ENCODE data around the gene FBXW4.
"Not testable (repeated sequence)": the region's sequence is repeated elsewhere in the genome, so short reads cannot be mapped to it uniquely, and the experiment has no call there.

Gene FBXW4

DNA sequence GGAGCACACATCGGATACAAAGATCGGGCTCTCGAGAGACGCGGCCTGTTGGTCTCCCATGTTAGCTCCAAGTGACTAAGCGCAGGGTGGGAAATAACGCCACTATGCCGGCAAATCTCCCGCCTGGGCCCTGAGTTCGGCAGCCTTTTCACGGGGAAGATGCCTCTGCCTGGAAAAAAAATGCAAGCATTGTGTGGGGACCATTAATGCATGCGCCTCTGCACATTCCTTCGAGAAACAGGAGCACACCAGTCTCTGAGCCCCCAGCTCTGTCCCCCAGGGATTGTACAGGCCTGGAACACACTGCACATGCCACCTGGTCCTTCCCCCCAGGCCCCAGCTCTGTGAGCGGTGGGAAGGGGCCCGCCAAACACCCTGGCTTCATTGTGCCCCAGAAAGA, 44.1 kb downstream of the FBXW4 start:
- DNase-seq, result no peak

DNA sequence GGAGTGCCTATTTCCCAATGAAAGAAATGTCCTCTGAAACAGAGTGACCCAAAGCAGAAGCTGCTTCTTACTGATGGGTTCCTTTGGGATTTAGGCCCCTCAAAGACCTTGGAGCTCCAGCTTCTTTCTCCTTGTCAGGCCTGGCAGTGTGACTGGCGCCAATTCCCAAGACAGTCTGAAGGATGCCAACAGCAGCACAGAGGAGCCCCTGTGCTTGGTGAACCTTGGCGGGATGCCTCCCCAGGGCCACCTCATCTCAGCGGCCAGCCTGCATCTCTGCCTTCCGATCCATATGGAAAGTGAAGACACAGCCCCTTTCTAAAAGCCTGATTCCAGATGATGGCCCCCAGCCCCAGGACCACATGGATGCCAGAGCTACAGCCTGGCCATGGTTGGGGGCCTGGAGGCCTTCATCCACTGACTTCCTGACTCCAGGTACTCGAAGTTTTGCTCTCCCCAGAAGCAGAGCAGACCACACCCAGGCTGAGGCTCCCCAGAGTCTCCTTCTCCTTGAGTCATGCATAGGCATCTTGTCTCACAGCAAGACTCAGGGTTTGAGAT, 45.4 kb downstream of the FBXW4 start:
- DNase-seq, result no peak

DNA sequence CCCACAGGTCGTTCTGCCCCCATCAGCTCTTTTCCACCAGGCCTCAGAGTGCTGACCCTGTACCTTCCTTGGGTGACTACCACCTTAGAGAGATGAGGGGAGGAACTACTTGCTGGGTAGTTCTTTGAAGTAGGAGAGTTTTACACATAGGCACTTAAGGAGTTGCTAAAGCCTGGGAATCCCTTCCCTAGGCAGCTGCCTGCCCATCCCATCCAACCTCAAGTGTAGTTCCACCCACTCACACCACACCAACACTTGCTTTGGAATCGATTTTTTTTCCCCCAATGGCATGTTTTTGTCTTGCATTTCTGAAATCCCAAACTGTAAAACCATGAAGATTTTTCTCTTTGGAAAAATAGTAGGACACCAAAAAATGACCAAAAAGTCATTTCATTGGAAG, 47.7 kb downstream of the FBXW4 start:
- DNase-seq, result no peak

DNA sequence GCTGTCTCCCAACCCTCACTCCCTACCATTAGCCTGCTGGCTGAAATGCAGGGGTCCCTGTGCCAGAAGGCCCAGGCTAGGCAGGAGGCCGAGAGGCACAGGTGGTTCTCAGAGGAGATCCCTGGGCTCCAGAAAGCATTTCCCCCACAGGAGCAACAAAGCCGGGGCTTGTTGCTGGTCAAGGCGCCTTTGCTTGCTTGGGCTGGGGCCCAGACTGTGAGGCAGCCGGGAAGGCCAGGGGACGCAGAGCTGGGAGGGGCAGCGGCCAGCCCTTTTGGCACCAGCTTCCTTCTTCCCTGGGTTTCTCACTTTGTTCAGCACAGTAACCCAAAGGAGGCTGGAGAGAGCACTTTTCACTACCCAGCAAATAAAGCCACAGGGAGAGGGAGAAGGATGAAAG, 48.6 kb downstream of the FBXW4 start:
- no peak for DNase-seq

DNA sequence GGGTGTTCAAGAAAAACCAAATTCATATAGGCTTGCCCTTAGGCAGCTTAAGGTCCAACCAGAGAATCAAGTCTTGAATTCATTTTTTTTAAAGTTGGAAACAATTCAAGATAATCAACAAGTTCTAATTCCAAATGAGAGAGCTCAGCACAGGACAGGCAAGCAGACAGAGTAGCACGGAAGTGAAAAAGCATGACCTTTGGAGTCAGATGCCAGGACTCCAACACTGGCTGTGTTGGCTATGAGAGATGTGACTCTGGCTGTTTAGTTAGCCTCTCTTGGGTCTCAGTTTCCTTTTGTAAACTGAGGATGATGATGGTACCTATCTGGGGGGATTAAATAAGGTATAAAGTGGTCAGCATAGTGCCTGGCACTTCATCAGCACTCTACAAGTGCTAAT, 49.3 kb downstream of the FBXW4 start:
- DNase-seq, result no peak

DNA sequence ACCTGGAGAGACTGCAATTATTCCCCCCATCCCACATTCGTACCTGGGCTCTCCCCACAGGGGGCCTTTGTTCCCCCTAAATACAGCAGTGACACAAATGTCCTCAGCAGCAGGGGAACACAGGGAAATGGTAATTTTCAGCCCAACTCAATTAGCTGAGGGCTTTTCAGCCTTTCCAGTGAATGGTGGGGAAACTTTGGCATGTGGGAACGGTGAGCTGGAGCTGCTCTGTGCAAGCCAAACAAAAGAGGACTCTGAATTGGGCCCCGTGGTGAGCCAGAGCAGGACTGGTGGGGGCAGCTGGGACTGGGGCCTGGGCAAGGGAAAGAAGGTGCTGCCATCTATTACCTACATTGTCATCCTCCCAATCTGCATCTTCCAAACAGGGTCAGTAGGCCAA, 51.0 kb downstream of the FBXW4 start:
- no peak for DNase-seq

DNA sequence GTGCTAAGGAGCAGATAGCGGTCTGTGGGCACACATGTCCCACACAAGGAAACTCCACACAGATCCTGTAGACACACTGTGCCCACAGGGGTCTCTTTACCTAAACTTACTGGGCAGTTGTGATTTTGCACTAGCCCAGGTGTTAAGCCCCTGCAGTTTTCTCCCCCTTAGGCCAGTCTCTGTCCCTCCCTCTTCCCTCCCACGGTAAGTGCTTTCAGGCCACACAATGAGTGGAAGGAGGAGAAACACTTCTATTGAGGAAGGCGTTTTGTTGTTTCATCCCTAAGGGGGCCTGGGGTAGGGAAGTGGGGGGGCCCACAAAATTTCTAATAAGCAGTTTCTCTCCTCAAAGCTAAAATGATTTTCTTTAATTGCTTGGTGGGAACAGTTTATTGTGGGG, 51.4 kb downstream of the FBXW4 start:
- DNase-seq, result no peak

DNA sequence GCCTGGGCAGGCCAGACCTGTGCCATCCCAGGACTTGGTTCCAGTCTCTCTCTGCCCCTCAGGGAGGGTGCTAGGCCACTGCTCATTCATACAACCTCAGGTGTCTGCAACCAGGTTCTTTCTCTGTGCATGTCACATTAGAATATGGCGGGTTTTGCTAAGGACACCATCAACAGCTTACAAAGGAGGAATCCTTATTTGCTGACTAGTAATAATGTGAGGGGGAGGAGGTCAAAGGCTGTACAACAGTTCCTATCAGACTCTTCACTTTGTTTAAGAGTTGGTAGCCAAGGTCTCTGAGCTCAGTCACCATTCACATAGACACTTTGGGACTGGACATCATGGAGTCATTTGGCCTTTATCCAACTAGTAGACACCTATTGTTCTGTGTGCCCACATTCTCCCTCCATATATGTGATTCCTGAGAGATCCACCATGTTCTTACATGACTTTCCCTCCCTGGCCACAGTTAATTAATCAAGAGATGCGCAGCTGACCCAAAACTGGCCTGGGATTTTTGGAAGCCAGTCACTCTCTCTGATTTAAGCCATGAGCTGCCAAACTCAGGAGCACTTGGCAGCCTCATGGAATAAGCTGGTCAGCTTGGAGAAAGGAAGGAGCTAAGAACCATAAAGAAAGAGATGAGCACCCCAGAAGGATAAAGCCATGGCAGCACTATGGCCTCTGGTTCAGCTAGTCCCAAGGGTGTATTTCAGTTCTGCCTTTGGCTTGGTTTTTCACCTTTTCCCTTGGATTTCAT, 55.6 kb downstream of the FBXW4 start:
- DNase-seq, result no peak

DNA sequence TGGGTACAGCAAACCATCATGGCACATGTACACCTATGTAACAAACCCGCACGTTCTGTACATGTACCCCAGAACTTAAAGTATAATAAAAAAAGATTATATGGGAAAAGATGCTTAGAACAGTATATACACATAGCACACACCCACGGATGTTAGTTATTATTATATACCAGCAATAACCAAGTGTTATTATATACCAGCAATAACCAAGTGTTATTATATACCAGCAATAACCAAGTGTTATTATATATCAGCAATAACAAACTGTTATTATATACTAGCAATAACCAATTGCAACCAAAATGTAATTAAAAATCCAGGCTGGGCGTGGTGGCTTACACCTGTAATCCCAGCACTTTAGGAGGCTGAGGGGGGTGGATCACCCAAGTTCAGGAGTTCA, 61.5 kb downstream of the FBXW4 start:
- not testable (repeated sequence) for DNase-seq

DNA sequence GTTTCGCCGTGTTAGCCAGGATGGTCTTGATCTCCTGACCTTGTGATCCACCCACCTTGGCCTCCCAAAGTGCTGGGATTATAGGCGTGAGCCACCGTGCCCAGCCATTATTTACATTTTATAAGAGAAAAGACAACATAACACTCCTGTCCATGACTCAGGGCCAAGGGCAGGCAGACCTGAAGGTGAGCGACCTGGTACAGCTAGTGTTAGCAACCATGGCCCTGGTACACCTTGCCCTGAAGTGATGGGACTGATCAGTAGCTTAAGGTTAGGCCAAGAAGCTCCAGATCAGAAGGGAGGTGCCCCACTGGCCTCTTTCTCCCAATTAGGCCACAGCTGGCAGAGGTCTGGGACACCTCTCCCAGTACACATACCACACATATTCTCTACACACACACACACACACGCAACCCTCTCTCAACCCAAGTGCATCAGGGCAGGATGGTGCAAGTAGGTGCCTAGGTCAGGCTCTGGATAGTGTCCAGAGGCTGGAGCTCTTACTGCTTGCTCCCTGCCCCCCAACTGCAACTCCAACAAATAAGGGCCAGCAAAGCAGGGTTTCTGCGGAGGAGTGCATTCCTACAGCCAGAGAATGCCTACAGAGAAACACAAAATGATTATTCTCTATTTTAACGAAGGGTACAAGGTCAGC, 63.0 kb downstream of the FBXW4 start:
- DNase-seq, result no peak

DNA sequence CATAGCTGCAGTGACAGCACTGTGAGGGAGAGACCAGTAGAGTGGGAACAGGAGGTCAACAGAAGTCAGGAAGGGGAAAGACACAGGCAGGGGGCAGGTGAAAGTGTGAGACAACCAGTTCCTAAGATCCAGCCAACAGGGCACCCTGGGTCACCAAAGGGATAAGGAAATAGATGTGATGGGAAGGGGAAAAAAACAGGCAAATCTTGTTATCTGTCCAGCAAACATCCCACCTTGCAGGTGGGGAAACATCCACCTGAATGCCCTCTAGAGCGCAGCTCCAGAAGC, 64.4 kb downstream of the FBXW4 start:
- DNase-seq, result no peak

DNA sequence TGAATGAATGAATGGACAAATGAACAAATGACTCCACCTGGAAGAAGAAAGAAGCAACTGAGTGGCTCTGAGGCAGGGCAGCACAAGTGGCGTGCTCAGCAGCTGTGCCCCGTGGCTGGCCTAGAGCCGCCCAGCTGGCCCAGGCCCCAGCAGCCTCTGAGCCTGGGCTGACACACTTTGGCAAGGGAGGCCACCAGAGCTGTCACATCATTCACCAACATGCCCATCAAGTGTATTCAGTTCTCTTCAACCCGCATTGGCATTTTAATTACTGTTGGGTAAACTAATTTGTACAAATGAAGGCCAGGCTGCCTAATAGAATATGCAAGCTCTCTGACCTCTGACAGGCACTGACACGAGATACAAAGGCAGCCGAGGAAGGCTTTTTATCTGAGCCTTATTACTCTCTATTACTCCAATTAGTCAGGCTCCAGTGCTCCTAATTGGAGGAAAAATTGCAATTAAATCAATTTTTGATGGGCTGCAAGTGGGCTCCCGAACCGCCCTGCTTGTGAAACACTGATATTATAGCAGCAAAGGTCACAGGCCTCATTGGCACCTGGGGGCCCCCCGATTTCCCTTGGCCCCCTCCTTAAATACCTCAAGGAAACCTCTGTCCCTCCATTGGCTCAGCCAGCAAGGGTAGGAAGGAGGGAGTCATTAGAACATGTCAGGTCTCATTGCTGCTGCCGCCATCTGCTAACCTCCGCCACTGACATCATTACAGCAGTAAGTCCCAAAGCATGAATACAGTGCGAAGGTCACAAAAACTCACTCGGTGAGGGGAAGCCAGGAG, 64.9 kb downstream of the FBXW4 start:
- no peak for DNase-seq

DNA sequence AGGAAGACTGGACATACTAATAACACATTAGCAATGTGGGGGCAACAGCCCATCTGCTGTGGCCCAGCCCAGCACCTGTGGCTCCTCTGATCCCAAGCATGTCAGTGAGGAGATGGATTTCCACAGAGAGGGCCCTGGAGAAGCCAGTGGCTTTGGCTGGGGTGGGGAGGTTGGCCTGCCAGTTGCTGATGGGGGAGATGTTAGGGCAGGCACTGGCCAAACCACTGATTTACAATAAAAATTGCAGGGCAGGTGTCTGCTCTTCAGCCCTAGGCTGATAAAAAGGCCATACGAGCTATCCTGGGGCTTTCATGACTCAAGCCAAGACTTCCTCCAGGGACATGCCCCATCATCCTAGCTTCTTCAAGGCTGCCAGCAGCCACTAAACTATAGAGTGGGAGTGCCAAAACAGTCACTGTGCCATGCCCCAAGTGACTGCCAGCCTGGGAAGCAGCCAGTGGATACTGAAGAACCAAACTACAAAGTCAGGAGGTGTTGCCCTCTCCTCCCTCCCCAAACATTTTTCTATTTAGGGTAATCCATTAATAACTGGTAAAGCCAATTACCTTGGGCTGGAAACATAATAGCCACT, 69.1 kb downstream of the FBXW4 start:
- DNase-seq, result no peak

DNA sequence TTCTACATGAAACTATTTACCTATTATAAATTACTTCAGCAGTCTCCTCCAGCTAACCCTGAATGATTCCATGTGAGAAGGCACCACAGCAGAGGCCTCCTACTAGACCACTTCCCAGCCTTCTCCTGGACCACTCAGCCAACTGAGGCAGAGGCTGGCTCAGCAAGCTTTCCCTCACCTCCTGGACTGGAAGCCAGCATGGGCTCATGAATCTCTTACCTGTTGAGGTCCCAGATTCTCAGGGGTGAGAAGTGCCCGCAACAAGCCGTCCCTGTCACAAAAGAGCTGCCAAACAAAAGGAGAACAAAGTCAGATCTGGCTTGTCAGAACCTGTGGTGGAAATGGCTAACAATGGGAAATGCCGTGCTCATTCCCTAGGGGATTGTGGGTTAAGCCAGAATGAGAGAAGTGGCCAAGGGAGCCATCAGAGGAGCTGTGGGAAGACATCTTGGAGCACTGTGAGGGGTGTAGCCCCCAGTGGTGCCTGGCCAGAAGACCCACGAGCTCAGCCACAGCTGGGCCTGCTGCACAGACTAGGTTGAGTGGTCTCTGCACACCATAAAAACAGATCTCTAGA, 70.4 kb downstream of the FBXW4 start:
- no peak for DNase-seq

DNA sequence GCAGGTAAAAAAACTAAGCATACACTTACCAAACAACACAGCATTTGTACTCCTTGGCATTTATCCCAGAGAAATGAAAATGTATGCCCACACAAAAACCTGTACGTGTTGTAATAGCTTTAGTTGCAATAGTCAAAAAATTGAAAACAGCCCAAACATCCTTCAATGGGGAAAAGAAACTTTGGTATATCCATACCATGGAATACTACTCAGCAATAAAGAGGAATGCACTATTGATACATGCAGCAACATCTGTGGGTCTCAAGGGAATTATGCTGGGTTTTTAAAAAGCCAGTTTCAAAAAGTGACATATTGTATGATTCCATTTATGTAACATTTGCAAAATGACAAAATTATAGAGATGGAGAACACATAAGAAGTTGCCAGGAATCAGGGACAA, 71.4 kb downstream of the FBXW4 start:
- DNase-seq, result no peak

DNA sequence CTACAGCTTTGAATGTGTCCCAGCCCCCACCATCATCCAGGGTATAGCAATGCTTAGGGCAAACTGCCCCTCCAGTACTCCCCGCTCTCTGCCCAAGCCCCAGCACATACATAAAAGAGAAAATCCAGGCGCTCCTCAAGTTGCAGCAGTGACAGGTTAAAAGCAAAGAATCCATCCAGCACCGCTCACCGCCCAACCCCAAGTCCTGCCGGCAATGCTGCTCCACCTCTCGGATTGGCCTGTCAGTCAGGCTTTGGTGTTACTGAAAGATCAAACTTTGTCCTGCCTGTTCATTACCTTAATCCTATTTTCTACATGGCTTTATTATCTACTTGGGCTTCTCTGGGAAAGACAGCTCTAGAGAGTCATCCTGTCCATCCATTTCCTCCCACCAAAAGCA, 75.0 kb downstream of the FBXW4 start:
- no peak for DNase-seq

DNA sequence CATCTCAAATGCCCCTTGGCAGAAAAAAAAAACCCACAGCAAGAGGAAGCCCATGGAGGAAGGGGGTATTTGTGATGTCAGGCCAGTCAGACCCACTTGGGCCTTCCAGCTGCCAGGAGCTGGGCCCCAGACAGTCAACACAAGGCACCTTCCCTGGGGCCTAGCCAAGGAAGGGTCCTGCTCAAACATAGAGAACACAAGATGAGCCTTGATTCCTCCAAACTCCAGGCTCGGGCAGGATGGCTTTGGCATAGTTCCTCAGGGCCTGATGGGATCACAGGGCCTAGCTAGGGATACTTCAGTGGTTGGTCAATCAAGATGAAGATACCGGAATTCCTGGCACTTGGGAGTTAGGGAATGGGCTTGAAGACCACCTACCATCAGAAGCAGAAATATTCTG, 76.1 kb downstream of the FBXW4 start:
- DNase-seq, result no peak

DNA sequence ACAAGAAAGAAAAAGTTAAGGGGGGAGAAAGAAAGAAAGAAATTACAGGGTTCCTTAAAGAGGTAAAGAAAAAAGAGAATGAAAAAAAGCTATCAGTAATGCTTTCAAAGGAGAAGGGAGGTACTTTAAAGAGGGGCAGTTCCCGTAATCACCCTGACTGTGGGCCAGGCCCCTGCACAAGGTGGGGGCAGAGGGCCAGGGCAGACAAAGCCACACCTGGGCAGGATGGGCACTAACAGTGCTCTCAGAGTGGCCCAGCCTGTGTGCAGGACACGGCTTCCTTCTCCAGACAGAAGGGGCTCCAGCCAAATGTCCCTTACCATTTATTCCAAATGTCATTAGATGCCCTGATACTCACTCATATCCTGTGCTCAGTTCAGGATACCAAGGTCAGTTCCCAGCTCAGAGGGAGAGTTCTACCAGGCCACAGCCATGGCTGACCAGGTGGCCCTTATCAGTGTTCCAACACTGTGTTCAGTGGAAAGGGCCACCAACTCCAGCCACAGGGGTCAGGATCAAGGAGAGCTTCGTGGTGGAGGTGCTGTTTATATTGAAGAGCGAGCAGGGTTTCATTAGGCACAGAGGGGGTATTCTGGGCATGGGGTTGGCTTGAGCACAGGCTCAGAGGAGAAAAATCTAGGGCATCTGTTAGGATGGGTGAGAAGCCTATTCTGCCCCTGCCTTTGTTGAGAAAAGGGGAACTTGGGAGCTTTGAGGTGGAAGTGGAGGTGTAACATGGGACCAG, 77.0 kb downstream of the FBXW4 start:
- DNase-seq, result no peak

DNA sequence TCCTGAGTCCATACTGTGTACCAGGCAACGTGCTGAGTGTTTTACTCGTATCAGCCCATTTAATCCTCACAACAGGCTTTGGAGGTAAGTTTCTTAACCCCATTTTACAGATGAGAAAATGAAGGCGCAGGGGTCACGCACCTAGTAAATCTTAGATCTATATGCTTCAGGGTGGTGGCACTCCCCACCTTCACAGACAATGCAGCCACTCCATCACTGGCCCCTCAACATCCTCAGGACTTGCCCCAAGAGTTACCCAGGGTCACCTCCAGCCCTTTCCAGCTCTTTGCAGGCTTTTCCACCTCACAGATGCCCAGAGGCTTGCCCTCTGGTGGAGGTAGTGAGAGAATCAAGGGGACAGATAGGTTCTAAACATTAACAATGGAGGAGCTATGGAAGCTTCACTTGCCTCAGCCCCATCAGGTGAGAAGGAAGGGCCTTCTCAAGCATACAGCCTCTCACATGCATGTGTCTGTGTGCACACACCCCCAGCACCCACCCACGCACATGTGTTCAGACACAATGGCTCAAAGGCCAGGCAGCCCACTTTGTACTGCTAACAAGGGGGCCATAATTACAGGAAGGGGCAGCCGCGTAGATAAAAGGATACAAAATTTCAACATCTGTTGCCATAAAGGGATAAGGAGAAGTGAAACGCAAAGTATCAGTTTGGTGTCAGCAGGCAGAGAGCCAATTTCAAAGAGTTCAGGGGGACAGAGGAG, 77.7 kb downstream of the FBXW4 start:
- no peak for DNase-seq

DNA sequence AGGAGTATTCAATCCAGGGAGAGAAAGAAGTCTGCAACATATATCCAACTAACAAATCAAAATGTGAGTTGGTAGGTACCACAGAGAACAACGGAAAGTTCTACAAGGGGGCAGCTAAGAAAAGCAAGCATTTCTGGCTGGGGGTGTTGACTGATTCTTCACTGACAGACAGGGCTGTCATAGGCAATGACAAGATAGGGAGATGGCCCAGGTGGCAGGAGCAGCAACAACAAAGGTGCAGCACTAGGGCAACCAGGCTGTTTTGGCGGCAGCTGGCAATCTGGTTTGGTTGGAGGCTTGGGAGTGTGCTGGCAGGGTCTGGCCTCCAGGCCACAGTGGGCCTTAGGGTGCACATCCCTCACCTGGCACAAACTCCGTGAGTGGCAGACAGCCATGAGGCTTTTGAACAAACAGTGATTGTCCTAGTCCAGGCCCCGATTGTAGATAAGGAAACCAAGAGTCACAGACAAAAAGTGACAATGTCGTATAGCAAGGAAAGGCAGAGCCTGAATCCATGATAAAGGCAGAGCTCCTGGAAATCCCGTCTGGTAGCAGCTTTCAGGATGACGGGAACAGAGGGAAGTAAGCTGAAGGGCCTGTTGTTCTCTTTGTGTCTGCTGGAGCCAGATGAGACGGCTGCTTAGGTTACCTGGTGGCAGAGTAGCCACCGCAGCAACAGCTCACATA, 78.4 kb downstream of the FBXW4 start:
- DNase-seq, result no peak

DNA sequence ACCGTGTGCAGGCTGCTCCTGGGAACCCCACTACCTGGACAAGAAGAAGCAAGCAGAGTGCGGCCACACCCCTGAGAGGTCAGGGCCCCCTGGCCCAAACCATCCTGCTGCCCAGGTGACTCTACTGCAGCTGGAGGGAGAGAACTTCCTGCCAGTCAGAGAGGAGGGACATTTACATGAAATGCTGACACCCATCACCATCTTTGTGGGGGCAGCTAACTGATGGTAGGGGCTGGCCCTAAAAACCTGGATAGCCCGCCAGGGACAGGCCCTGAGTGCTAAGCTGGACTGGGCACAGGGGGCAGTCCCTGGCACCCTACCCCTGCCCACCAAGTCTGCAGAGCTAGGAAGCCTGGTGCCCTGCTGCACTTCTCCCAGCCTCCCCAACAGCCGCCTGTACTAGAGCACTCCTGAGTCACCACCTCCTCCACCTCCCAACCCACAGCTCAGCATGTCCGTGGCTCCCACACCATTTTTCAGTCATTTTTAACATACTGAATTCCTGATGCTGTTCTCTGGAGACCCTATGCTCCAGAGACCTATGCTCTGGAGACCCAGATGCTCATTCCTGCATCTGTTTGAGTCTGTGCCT, 79.3 kb downstream of the FBXW4 start:
- no peak for DNase-seq

Measured in NCI-H2029 treated with DMSO at 0.1 percent for 48 hours (cell line).